Choroid plexus epithelial cell (primary cell): ENCODE data around the gene CAMKMT.
"Not testable (repeated sequence)": the region's sequence is repeated elsewhere in the genome, so short reads cannot be mapped to it uniquely, and the experiment has no call there.

Experiments used
- DNase-seq: peaks from one replicate; pipeline ENCODE4 v3.0.0-alpha.2; 2010; ENCODE audit warnings: low read depth
- H3K4me3 ChIP-seq: 2 replicates; pipeline ENCODE4 v1.5.1; 2011; ENCODE audit warnings: low read depth, mild to moderate bottlenecking, control low read depth, low read length, moderate library complexity
- CTCF ChIP-seq: conservative IDR thresholded peaks from 2 replicates; pipeline ENCODE4 v1.5.1; 2011; ENCODE audit warnings: low read depth, mild to moderate bottlenecking, control low read depth, inconsistent platforms, low read length, moderate library complexity

Gene CAMKMT

GRCh38 chr2:44582363-44583008, 220.7 kb downstream of the CAMKMT start:
- DNase-seq, result peak; percentile 47
- H3K4me3 ChIP-seq, result no peak overlapping the region
- no peak for TF ChIP-seq CTCF

- not testable (repeated sequence) for H3K4me3 ChIP-seq, DNase-seq
Observed at GRCh38 chr2:44595615-44596014, 233.9 kb downstream of the CAMKMT start.

GRCh38 chr2:44596537-44597320, 235.0 kb downstream of the CAMKMT start:
- no peak for TF ChIP-seq CTCF
- H3K4me3 ChIP-seq, result no peak overlapping the region
- no peak for DNase-seq

- H3K4me3 ChIP-seq, result no peak overlapping the region
- DNase-seq, result no peak
- TF ChIP-seq CTCF, result no peak
Observed at GRCh38 chr2:44598330-44599119, 236.8 kb downstream of the CAMKMT start.

- DNase-seq, result no peak
- no peak overlapping the region for H3K4me3 ChIP-seq
Observed at GRCh38 chr2:44599130-44599529, 237.4 kb downstream of the CAMKMT start.

GRCh38 chr2:44602446-44602845, 240.7 kb downstream of the CAMKMT start:
- no peak for TF ChIP-seq CTCF
- DNase-seq, result no peak

More at GRCh38 chr2:44599130-44599529, 237.4 kb downstream of the CAMKMT start:
- no peak for TF ChIP-seq CTCF

GRCh38 chr2:44605511-44605910, 243.8 kb downstream of the CAMKMT start:
- TF ChIP-seq CTCF, result no peak
- no peak for DNase-seq
- H3K4me3 ChIP-seq, result no peak overlapping the region

More at GRCh38 chr2:44602446-44602845, 240.7 kb downstream of the CAMKMT start:
- H3K4me3 ChIP-seq, result no peak overlapping the region
